NCI-H1105 (cell line): Measurements from ENCODE around the gene AUTS2.

Experiments
- DNase-seq: peaks from one replicate; lab custom pipeline; 2025; lab: John Stamatoyannopoulos, UW

The AUTS2 gene

GRCh38 chr7:70498232-70498992 is 900.1 kb downstream of the AUTS2 start:
- DNase-seq = peak; percentile 87

DNA sequence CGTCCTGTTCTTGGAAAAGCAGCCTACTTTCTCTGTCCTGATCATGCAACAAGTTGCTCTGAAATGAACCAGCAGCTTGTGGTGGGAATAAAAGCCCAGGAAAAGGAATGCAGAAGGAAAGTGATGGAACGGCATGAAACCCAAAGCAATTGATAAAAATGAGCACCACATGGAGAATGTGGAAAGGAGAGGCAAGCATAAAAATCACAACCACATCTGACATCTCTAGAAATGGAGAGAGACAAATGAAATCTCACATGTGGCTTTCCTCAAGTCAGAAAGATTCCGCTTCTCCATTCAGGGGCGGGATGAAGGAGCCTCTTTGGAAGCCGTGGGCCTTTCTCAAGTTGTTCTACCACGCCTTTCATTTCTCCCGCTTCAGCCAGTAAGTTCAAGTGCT is 902.0 kb downstream of the AUTS2 start:
- no peak for DNase-seq

DNA sequence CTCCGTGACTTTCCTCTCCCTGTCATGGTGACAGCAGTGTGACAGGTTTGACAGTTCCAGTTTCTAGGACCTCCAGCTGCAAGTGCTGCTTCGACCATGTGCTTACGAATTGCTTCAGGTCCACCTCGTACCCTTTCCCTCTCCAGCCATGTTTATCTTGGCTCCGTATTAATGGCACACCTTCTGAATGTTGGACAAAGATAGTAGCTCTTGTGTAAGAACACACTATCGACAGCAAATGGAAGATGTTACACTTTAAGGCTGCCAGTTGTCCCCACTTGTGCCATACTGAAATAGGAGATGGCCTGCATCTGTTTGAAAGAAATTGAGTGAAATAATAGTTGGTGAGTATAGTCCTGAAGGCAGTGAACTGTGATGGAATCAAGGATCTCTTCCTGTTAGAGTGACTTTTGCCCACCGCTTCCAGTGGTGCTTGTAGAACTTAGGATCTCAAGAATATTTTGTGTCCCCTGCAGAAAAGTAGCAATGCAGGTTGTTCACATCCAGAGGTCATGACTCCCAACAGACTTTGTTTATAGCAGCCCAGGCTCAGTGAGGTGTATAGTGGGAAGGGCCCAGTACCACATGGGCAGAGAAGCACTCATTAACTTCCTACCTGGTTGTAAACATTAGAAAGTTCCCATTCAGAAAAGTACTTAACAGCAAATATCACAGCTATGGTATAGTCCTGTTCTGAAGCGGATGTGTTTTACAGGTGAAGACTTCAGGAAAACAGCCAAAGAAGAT is 904.0 kb downstream of the AUTS2 start:
- no peak for DNase-seq

DNA sequence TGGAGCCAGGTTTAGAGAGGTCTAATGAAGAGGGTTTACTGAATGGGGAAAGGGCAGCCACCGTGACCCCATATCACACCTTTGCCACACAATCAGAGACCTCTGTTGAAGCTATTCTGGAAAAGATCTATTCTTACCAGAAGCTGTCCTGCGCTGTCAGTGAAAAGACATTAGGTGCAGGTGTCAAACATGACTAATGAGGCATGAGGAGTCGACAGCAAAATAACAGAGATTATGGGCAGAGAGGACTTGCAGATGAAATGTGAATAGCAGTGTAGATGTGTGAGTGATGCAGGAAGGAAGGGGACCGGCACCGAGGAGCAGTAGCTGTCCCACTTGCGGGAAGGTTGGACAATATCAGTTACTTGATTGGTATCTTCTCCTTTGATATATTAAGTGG is 906.0 kb downstream of the AUTS2 start:
- no peak for DNase-seq

DNA sequence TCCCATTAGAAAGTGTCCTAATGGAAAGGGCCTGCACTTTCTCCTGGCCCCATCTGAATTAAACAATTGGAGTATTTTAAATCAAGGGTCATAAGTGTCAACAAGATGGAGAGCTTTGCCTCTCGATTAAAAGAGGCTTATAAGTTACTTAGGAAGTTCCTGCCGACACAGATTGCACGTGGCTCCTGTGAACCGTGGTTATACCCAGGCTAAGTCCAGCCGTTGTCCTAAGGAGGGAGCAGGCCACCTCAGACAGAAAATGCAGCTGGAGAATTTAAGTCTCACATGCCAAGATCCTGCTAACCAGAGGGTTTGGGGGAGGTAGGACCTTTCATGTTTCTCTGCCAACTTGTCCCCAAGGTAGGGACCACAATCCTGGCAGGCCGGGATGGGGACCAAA is 907.2 kb downstream of the AUTS2 start:
- no peak for DNase-seq

- DNase-seq = no peak
Observed at GRCh38 chr7:70505886-70506285, 907.6 kb downstream of the AUTS2 start.

DNA sequence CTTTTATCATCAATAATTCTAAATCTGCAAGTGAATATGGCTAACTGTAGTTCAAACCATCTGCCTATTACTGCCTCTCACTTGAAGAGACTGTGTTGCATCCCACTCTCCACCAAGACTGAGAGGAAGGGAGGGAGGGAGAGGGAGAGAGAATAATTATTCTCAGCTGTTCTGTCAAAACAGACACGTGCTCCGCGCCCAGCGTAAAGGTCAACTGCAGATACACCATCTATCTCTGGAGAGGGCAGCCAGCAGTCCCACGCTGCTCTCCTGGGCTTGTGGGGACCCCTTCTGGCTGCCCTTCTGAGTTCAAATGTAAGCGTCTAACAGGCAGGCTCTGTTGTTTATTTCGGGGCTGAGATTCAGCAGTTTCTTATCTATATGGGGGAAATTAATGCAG is 908.2 kb downstream of the AUTS2 start:
- DNase-seq = no peak

- DNase-seq = no peak
Observed at GRCh38 chr7:70512144-70512543, 913.9 kb downstream of the AUTS2 start.

- DNase-seq = peak; percentile 53
Observed at GRCh38 chr7:70512761-70513160, 914.5 kb downstream of the AUTS2 start.

DNA sequence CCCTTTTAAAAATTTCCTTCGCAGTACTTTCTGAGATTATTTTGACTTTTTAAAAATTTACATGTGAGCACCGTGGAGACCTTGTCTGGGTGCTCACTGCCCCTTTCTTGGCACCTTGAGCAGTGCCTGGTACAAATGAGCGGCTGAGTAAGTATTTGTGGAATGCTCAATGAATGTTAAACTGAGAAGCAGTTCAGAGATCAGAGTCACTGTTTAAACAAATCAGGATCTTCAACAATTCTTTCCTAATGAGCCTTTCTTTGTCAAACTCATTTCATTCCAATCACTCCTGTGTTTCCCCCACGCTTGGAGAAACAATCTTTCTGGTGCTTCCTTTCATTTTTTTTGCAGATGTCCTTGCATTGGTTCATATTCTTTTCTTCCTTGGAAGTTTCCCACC is 922.3 kb downstream of the AUTS2 start:
- DNase-seq = no peak

DNA sequence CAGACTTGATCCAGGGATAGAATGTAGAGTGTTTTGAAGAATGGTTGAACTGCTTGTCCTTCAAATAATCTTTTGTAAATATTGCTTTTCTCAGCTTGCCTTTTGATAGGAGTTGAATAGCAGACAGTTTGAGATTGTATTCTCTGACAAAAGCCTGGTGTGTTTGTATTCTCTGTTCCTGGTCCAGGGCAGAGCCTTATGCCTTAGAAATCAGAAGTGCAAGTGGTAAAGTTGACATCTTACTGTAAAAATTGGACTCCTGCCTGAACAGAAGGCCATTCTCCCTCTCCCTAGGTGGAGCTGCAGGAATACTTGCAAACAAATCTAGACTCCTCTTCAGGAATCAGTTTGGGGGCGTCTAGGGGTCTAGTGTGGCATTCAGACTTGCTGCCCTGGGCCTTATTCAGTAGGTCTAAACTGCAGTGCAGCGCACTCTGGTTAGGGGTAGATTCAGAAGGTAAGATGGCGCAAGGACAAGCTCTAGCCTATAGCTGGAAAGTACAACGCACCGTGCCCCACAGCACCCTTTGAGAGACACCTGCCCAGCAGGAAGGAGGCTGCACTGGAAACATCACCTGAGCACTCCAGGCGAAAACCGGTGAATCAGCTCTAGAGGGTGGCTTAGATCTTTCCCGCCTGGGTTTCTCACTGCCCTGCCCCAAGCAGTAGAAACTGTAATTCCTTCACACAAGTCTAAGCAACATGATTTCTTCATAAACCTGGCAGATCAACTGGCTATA is 925.1 kb downstream of the AUTS2 start:
- DNase-seq = no peak

- no peak for DNase-seq
Observed at GRCh38 chr7:70523989-70524351, 925.7 kb downstream of the AUTS2 start.

- no peak for DNase-seq
Observed at GRCh38 chr7:70525991-70526390, 927.7 kb downstream of the AUTS2 start.

DNA sequence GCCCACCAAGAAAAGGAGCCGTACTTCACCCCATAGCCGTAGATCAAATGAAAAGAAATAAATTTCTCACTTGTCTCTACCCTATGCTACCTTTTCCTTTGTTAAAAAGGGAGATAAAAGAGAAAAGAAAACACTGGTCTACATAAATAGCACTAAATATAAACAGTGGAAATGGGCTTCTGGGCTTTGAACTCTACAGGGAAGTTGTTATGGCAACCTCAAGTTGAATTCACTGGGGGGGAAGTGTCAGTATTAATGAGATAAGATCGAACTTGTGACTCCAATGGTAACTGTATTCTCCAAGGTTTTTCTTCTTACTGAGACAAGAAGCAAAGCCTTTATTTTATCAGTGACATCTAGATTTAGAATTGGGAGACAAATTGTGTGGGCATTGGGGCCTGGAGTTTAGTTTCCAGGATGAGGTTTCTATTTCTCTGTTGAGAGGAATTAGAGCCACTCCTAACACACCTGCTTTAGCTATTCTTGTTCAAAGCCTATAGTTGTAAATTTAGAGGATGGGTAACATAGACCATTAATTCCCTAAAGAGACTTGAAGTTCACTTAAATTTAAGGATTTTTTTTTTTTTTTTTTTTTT is 929.3 kb downstream of the AUTS2 start:
- DNase-seq = no peak

DNA sequence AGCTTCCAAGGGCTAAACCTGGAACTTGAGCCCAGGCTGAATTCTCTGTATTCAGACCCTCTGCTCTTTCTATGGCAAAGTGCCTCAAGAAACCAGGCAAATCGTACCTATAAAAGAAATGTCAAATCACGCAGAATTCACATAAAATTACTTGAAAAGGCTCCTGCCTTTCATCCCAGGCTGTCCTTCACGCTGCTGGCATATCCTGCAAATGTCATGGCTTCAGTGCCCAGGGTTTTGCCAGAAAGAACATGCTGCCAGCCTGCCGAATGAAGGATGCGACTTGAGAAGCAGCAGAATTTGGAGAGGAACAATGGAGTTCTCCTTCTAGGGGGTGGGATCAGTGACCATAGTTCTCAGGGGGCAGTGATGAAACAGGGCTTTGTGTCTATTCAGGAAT is 931.2 kb downstream of the AUTS2 start:
- no peak for DNase-seq

GRCh38 chr7:70529914-70530585 is 931.8 kb downstream of the AUTS2 start:
- no peak for DNase-seq

- no peak for DNase-seq
Observed at GRCh38 chr7:70533614-70534013, 935.3 kb downstream of the AUTS2 start.

- DNase-seq = no peak
Observed at GRCh38 chr7:70539205-70539604, 940.9 kb downstream of the AUTS2 start.

DNA sequence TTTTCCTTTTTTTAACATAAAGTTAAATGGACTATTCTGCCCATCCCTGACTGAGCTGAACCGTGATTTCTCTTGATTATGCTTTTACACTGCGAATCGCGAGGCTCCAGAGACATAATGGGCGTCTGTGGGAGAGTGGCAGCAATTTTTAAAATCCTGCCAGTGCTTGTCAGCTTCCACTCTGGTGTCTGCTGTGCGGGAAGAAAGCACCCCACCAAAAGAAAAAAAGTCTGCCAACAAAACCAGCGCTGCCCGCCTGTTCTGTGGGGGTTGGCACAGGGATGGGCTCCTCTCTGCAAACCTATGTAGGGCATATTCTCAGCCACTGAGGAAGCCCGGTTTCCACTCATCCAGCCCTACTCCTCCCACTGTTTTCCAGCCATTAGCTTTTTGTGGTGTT is 941.3 kb downstream of the AUTS2 start:
- DNase-seq = no peak

DNA sequence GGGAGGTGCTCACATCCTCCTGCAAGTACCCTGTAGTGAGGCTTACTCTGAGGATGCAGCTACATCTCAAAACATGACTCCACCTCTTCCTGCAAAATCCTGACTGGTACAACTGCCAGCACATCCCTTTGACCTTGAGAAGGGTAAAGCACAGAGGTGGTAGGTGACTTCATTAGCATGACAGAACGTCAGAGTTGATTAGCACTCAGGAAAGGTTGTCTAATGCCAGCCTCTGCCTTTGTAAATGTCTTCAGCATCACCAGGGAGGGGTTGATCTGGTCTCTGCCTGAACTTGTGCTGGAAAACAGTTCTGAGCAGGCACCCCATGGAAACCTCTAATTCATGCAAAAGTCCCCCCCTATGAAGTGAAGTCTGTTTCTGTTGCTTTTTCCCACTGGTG is 942.4 kb downstream of the AUTS2 start:
- DNase-seq = no peak

GRCh38 chr7:70542750-70543376 is 944.6 kb downstream of the AUTS2 start:
- DNase-seq = no peak

GRCh38 chr7:70544016-70544415 is 945.7 kb downstream of the AUTS2 start:
- no peak for DNase-seq
